NCI-H748 (cell line): Measurements from ENCODE around the gene RPGRIP1L.

ENCODE experiments used
- DNase-seq: peaks from one replicate; lab custom pipeline; 2025; ENCODE audit not compliant: unreplicated experiment; lab: John Stamatoyannopoulos, UW

RPGRIP1L gene

DNA sequence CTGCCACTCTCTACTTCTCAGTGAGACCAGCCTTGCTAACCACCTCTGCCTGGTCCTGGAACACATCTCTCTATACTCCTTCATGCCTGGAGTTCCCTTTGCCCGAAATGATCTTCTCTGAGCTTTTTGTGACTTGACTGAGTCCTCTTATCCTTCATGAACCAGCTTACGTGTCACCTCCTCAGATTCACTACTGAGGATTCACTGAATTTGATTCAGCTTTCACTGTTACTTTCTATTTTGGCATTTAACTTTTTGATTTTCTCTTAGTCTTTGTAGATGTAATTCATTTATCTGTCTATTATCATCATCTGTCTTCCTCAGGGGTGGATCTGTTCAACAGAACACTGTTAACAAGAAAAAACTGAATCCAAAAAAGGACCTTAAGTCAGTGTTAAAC lies 95.6 kb downstream of the RPGRIP1L start:
- DNase-seq = no peak

- no peak for DNase-seq
Observed at GRCh38 chr16:53605831-53606400, 97.7 kb downstream of the RPGRIP1L start.

DNA sequence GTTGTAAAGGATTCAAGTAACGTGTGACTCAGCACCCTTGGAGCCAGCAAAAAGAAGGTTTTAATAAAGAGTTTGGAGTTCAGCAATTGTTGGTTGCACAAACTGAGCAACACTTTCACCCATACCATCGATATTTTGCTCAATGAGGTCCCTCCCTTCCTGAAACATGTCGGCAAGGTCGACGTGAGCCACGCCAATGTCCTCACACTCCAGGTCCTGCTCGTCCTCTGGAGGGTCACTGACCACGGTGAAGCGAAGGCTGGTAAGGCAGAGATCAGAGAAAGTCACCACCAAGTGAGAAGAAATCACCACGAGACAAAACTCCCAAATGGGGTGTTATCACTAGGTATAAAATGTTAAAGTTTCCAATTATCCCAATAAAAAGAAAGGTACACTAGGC lies 98.3 kb downstream of the RPGRIP1L start:
- no peak for DNase-seq

DNA sequence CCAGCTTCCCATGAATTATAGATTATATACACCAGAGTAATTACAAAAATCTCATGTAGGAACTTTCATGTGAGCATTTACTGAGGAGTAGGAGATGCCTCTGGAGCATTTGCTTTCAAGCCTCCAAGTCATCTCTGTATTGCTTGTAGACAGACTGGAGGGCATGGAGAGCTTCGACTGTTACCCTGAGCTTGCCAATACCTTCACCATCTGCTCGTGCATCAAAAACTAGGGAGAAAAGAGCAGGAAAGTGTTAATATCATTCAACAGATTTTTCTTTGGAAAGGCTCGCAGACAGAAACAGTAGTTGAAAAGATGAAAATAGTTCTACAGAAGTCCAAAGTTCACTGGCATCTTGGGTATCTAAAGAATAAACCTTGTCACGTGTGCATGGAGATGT lies 101.7 kb downstream of the RPGRIP1L start:
- DNase-seq = no peak

DNA sequence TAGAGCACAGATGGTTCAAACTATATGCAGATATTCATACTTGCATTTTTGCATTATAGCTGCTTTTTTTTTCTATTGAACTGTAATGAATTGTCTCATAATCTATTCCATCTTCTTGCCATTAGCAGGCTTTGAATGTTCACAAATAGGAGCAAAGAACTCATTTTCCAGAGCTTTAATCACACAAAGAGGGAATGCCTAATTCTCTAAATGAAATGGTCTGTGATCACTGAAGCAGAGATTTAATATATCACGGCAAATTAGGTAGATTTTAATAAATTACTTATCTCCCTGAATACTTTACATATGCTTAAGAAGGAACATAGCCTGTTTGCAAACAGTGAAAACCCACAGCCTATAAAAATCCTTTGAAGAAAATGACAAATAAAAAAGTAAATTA lies 103.0 kb downstream of the RPGRIP1L start:
- DNase-seq = no peak

- no peak for DNase-seq
Observed at GRCh38 chr16:53600126-53600525, 103.5 kb downstream of the RPGRIP1L start.

DNA sequence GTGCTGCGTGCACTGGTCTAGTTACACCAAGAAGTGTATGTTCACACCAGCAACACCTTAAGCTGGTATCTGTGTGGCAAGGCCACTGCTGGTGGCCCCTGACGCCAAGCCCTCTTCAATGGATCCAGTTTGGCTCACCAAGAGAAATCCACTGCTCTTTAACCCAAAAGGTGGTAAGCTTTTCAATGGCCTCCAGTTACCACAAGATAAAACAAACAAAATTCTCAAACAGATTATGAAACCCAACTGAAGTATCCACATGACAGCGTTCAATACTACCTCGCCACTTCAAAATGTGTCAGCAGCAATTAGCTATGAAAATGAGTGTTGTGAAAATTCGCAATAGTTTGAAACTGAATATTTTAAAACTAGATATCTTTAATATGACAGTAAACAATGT lies 104.1 kb downstream of the RPGRIP1L start:
- no peak for DNase-seq

- no peak for DNase-seq
Observed at GRCh38 chr16:53598511-53599275, 105.0 kb downstream of the RPGRIP1L start.

GRCh38 chr16:53597776-53598175 lies 105.9 kb downstream of the RPGRIP1L start:
- DNase-seq = no peak

DNA sequence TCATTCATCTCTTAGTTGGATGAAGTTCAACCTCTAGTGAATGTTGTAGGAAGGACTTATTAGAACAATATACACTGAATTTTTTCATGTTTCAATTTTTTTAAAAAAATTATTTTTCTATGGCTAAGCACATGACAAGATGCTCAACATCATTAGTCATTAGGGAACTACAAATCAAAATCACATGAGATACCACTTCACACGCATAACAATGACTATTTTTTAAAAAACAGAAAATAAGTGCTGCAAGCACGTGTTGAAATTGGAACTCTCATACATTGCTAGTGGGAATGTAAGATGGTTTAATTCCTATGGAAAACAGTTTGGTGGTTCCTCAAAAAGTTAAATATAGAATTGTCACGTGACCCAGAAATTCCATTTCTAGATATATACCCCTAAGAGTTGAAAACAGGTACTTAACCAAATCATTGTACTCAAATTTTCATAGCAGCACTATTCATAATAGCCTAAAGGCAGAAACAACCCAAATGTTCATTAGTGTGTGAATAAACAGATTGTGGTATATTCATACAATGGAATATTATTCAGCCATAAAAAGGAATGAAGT lies 115.5 kb downstream of the RPGRIP1L start:
- no peak for DNase-seq

DNA sequence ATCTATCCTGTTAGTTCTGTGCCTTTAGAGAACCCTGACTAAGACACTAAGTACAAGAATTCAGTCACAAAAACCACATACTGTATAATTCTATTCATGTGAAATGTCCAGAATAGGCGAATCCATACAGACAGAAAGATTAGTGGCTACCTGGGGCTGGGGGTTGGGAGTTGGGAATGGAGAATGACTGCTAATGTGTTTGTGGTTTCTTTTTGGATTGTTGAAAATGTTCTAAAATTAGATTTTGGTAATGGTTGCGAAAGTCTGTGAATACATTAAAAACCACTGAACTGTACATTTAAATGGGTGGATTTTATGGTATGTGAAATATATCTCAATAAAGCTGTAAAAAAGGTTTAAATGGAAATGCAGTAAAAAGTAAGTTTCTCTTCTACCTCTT lies 120.3 kb downstream of the RPGRIP1L start:
- no peak for DNase-seq

- DNase-seq = no peak
Observed at GRCh38 chr16:53581784-53582183, 121.9 kb downstream of the RPGRIP1L start.

DNA sequence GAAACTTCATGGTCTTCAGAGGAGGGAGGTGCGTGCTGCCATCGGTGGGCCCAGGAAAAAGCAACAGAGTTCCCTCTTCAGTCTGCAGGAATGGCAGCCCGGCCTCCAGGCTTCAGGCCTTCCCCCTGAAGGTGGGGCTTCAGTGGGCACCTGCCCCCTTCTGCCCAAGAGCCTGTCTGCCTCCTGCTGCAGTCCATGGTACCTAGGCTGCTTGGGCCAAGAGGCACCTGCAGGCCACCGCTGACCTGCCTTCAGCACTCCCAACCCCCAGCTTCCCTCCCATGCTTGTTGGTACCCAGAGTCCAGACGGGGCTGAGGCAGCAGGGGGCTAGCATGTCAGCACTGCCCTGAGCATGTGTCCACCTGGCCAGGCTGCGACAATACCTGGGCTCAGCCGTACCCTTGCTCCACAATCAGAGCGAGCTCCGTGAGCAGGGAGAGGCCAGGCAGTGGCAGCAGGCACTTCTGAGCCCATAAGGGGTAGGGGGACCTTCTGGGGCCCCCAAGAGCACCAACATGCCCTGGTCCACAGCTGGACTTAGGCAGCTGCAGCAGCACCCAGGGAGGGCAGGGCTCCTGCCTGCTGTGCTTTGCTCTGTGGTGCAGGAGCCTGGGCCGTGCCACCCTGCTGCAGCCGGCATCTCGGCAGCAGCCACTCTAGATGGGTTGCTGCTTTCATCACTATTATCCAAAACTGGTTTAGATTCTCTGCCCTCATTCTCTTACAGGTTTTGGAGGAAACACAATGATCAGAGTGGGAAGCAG lies 123.4 kb downstream of the RPGRIP1L start:
- DNase-seq = no peak

GRCh38 chr16:53576904-53577303 lies 126.8 kb downstream of the RPGRIP1L start:
- DNase-seq = no peak

- DNase-seq = no peak
Observed at GRCh38 chr16:53576210-53576609, 127.4 kb downstream of the RPGRIP1L start.

- no peak for DNase-seq
Observed at GRCh38 chr16:53571763-53572162, 131.9 kb downstream of the RPGRIP1L start.

- DNase-seq = no peak
Observed at GRCh38 chr16:53566552-53567245, 137.0 kb downstream of the RPGRIP1L start.

- DNase-seq = no peak
Observed at GRCh38 chr16:53565296-53565863, 138.3 kb downstream of the RPGRIP1L start.

DNA sequence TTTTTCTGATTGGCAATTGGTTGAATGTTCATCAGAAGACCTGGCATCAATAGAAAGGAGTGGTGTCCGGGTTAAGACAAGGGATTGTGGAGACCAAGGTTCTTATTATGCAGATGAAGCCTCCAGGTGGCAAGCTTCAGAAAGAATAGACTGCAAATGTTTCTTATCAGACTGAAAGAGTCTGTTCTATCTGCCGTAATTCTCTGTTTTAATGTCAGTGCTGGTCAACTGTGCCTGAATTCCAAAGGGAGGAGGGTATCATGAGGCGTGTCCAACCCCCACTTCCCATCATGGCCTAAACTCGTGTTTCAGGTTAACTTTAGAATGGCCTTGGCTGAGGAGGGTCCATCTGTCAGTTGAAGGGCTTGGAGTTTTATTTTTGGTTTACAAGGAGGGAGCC lies 140.2 kb downstream of the RPGRIP1L start:
- no peak for DNase-seq

DNA sequence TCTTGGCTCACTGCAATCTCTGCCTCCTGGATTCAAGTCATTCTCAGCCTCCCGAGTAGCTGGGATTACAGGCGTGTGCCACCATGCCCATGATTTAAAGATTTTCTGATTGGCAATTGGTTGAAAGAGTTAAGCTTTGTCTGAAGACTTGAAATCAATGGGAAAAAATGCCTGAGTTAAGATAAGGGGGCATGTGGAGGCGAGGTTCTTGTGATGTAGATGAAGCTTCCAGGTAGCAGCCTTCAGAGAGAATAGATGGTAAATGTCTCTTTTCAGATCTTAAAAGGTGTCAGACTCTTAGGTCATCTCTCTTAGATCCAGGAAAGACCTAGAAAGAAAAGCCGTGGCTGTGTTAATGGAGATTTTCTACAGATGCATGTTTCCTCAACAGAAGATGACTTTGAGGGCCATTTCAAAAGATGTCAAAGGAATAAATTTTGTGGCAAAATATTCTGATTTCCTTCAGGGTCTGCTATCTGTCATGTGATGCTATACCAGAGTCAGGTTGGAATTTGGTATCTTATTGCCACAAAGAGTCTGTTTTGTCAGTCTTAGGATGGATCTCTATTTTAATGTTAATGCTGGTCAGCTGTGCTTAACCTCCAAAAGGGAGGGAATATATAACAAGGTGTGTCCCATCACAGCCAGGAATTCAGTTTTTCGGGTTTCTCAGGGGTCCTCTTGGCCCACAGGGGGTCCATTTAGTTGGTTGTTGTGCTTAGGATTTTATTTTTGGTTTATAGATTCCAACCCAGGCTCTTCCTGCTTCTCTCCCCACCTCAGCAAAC lies 142.4 kb downstream of the RPGRIP1L start:
- DNase-seq = no peak
